SK-N-MC (cell line): ENCODE measurements around the gene PLPP6.
"Not testable (repeated sequence)": the region's sequence is repeated elsewhere in the genome, so short reads cannot be mapped to it uniquely, and the experiment has no call there.

ENCODE experiments used
- DNase-seq: peaks from one replicate; pipeline ENCODE4 v3.0.0-alpha.2; 2011; ENCODE audit warnings: low read depth, low spot score
- H3K27ac ChIP-seq: fragments of 200-600 bp; sonication (generic); 2 replicates; pipeline ENCODE4 v1.5.1; 2016; ENCODE audit warnings: mixed run types
- H3K36me3 ChIP-seq: fragments of 200-600 bp; sonication (generic); 2 replicates; pipeline ENCODE4 v1.6.1; 2017; ENCODE audit warnings: antibody characterized with exemption, low read length, mixed read lengths; ENCODE audit not compliant: insufficient read depth
- H3K4me3 ChIP-seq: fragments of 200-600 bp; sonication (generic); 2 replicates; pipeline ENCODE4 v1.5.1; 2016
- H3K9ac ChIP-seq: fragments of 200-600 bp; sonication (generic); 2 replicates; pipeline ENCODE4 v1.8.0; 2017; ENCODE audit warnings: mixed run types, mixed read lengths; ENCODE audit not compliant: insufficient read length
- H3K9me3 ChIP-seq: fragments of 200-600 bp; sonication (generic); 2 replicates; pipeline ENCODE4 v1.6.1; 2017; ENCODE audit warnings: low read depth, mild to moderate bottlenecking, antibody characterized with exemption, low read length, moderate library complexity, mixed read lengths
- EZH2 ChIP-seq: fragments of 200-600 bp; sonication (generic); IDR thresholded peaks from one replicate; pipeline ENCODE4 v1.6.1; 2017; ENCODE audit warnings: antibody characterized with exemption
- FOXP2 ChIP-seq: optimal IDR thresholded peaks from 2 replicates; pipeline ENCODE3; 2011; ENCODE audit warnings: mild to moderate bottlenecking, moderate library complexity; ENCODE audit not compliant: insufficient read depth; ENCODE audit errors: extremely low read length, control extremely low read depth
- POLR2AphosphoS5 ChIP-seq: IDR thresholded peaks from 2 replicates; pipeline ENCODE4 v1.6.1; 2012; ENCODE audit warnings: mild to moderate bottlenecking, low read depth, low read length, borderline replicate concordance

The PLPP6 gene

DNA sequence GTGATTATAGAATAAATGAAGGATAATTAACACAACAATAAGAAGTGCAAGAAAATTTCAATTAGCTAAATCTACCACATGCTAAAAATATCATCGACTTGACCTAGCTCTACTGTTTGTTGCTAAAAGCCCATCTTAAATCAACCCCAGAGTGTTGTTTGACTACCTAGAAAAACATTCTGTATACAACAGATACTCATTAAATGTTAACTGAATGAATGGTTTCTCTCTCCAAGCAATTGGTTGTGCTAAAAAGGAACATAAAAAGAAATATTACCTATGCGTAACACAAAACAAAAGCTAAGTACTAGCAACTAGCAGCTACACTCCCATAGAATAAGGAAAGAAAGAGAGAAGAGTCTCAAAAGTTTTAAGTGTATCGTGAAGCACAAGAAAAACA lies 5.5 kb upstream of the PLPP6 start:
- H3K36me3 ChIP-seq = peaks cover 51% of the 10 kb centered on the region
- peak overlapping the region; percentile 99 for H3K27ac ChIP-seq
- DNase-seq = no peak
- no peak for TF ChIP-seq EZH2
- no peak for TF ChIP-seq FOXP2
- TF ChIP-seq POLR2AphosphoS5 = peak; percentile 42; the same call in 1 of the 2 replicates
- peak overlapping the region; percentile 76 for H3K9ac ChIP-seq
- H3K4me3 ChIP-seq = peak overlapping the region; percentile 61
- H3K9me3 ChIP-seq = peaks cover 12% of the 10 kb centered on the region; the same call in 1 of the 2 replicates

DNA sequence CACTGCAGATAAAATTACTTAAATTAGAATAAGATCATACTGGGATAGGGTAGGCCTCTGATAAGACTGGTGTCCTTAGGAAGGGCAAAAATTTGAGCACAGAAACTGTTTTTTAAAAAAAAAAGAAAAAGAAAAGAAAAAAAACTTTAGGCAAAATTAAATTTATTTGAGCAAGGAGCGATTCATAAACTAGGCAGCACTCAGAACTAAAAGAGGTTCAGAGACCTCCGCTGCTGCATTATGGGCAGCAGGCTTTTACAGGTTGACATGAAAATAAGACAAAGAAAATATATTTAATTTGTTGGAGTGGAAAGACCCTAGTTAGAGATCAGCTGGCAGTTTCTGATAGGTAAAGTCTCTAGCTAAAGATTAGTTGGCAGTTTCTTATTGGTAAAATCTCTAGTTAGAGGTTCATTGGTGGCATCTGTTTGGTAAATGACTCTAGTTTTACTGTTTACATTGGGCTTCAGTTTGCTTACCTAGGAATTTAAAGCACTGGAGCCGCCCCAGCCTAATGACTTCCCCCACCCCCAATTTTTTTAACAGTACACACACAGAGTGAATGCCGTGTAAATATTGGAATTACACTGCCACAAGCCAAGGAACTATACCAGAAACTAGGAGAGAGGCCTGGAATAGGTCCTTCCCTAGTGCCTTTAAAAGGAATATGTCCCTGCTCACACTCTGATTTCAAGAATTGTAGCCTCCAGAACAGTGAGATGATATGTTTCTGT lies 4.5 kb upstream of the PLPP6 start:
- H3K9ac ChIP-seq = peak overlapping the region; percentile 76
- peaks cover 12% of the 10 kb centered on the region; the same call in 1 of the 2 replicates for H3K9me3 ChIP-seq
- peak overlapping the region; percentile 61; the same call in 1 of the 2 replicates for H3K4me3 ChIP-seq
- peaks cover 41% of the 10 kb centered on the region for H3K36me3 ChIP-seq
- TF ChIP-seq EZH2 (no peak), FOXP2 (no peak), POLR2AphosphoS5 (no peak)
- no peak for DNase-seq
- H3K27ac ChIP-seq = peak overlapping the region; percentile 99

DNA sequence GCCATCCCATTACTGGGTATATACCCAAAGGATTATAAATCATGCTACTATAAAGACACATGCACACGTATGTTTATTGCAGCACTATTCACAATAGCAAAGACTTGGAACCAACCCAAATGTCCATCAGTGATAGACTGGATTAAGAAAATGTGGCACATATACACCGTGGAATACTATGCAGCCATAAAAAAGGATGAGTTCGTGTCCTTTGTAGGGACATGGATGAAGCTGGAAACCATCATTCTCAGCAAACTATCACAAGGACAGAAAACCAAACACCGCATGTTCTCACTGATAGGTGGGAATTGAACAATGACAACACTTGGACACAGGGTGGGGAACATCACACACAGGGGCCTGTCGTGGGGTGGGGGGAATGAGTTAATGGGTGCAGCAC lies 1.4 kb upstream of the PLPP6 start:
- DNase-seq, H3K9me3 ChIP-seq, H3K4me3 ChIP-seq, H3K9ac ChIP-seq: not testable (repeated sequence)
- peak overlapping the region; percentile 96 for H3K27ac ChIP-seq
- peaks cover 11% of the 10 kb centered on the region; the same call in 1 of the 2 replicates for H3K36me3 ChIP-seq

DNA sequence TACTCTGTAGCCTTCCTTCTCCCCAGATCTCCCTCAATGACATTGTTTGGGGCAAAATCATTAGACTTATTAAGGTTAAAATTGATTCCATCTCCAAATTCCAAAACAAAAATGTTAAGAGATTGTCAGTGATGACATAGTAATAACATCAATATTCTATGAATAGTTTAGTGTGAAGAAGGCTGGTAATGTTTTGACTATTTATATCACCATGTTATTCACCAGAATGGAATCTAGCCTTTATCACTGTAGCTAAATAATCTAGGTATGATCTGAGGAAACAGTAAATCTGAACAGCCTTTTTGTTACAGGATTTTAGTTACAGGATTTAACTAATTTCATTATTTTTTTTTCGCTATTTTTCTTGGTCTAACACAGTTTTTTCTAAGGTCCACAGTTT lies 929 bp upstream of the PLPP6 start:
- Histone ChIP-seq H3K27ac (peak overlapping the region; percentile 96), H3K36me3 (peaks cover 11% of the 10 kb centered on the region; the same call in 1 of the 2 replicates), H3K9ac (peak overlapping the region; percentile 91), H3K4me3 (peak overlapping the region; percentile 88), H3K9me3 (no peaks in the 10 kb centered on the region)
- DNase-seq = no peak
- TF ChIP-seq POLR2AphosphoS5 (no peak), FOXP2 (no peak), EZH2 (no peak)

DNA sequence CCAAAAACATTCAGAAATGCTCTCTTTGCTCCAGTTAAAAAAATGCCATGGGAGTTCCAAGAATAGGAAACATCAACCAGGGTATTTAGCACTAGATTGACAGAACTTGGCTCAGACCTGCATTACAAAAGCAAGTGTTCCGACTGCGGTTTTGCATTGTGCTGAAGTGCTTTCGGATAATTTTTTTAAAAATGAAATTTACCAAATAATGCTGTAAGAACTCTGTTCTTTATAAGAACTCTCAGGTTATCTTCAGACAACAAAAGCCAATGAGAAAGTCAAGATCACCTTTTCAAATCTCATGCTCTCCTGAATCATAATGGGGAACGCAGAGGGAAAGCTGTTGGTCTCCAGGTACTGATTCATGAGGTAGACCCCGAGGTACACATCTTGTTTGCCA lies 483 bp upstream of the PLPP6 start:
- Histone ChIP-seq H3K9me3 (no peaks in the 10 kb centered on the region), H3K36me3 (peaks cover 11% of the 10 kb centered on the region; the same call in 1 of the 2 replicates), H3K27ac (peak overlapping the region; percentile 96), H3K9ac (peak overlapping the region; percentile 91), H3K4me3 (peak overlapping the region; percentile 88)
- no peak for DNase-seq
- TF ChIP-seq EZH2 (no peak), FOXP2 (no peak), POLR2AphosphoS5 (no peak; the same call in 1 of the 2 replicates)

DNA sequence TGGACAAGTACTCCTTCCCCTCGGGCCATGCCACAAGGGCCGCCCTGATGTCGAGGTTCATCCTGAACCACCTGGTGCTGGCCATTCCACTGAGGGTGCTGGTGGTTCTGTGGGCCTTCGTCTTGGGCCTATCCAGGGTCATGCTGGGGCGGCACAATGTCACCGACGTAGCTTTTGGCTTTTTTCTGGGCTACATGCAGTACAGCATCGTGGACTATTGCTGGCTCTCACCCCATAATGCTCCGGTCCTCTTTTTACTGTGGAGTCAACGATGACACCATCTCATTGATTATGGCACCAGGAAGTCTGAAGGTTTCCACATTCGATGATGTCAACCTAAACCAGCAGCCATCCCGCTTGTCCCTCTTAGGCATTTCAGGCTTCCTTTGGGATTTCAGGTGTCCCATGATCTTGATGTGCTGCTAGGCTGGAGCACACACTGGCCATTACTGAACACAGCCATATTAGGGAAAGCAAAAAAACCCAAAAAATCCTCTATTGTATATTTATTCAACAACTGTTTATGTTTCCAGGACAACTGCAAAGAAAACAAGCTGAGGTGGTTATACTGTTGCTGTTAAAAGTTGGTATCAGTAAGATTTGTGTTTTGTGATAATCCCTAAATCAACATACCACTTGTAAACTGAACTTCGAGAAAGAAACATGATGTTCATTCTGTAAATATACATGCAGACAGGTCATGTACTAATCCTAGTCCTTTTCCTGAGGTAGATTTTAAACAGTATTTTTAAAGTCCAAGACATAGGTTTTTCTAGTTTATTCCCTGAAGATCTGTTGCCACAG lies 1.1 kb downstream of the PLPP6 start:
- H3K27ac ChIP-seq = peak overlapping the region; percentile 96
- H3K36me3 ChIP-seq = peaks cover 2% of the 10 kb centered on the region; the same call in 1 of the 2 replicates
- peak overlapping the region; percentile 88 for H3K4me3 ChIP-seq
- no peaks in the 10 kb centered on the region for H3K9me3 ChIP-seq
- peak overlapping the region; percentile 91 for H3K9ac ChIP-seq
- no peak for DNase-seq
- no peak for TF ChIP-seq POLR2AphosphoS5
- TF ChIP-seq FOXP2 = no peak
- TF ChIP-seq EZH2 = no peak

DNA sequence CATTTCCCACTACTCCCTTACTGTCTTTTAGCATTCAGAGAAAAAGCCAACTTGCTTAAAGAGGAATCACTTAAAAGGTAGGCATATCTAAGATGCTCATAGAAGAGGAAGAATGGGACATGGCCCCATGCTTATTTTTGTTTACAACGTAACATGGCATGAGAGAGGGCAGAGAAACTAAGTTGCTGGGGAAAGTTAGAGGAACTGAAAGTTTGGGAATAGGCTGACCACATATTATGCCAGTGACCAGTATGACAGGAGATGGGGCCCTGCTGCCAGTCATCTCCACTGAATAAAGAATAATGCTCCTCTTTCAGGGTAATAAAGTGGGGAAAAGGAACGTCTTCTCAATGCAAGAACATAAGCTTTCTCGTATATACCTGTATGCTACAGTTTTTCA lies 1.9 kb downstream of the PLPP6 start:
- TF ChIP-seq POLR2AphosphoS5 (no peak), FOXP2 (no peak), EZH2 (no peak)
- H3K9ac ChIP-seq = peak overlapping the region; percentile 91
- peak overlapping the region; percentile 88 for H3K4me3 ChIP-seq
- H3K9me3 ChIP-seq = no peaks in the 10 kb centered on the region
- DNase-seq = no peak
- no peaks in the 10 kb centered on the region for H3K36me3 ChIP-seq
- H3K27ac ChIP-seq = peak overlapping the region; percentile 96

DNA sequence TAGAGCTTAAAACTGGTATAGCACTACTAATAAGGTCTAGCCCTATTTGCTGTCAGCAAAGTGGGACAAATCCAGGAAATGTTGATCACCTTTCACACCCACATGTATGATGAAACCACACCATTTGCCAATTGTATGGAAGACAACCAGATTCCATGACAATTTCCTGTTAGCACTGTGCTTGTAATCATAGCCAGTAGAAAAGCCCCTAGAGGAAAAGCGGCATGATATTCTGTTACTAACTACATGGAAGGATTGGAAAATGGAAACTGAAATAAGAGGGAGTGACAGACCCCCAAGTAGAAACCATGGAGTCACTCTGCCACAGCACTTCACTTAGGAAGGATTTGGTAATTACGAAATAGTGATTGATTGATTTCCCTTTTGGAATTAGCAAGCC lies 3.3 kb downstream of the PLPP6 start:
- TF ChIP-seq FOXP2 = no peak
- TF ChIP-seq POLR2AphosphoS5 = peak; percentile 40; the same call in 1 of the 2 replicates
- TF ChIP-seq EZH2 = no peak
- Histone ChIP-seq H3K4me3 (peak overlapping the region; percentile 88), H3K9me3 (no peaks in the 10 kb centered on the region), H3K36me3 (no peaks in the 10 kb centered on the region), H3K9ac (peak overlapping the region; percentile 91), H3K27ac (peak overlapping the region; percentile 96)
- DNase-seq = no peak
